Body of pancreas (tissue), 4 donors: ENCODE results near the gene PLXNC1. TPM values are rescaled to one million over a fixed set of nuclear protein-coding genes. Genes with fewer than 3 reads are reported as not detected.

ENCODE experiments used
- ATAC-seq: fragments of 150-250 bp; one replicate; pipeline ENCODE4 v1.9.1; 2016
- DNase-seq, 4 donors: peaks; one replicate each; pipeline ENCODE4 v3.0.0-alpha.2; 2019
- H3K27ac ChIP-seq, 4 donors: fragments of 200-600 bp; sonication (generic); 1 replicate in 3 of 4; 2 replicates in 1 of 4; pipeline versions ENCODE4 v1.5.1 to v1.6.1; 2016 to 2019; ENCODE audit warnings: mild to moderate bottlenecking in 1 of 4, mixed read lengths in 1 of 4, moderate library complexity in 1 of 4
- H3K27me3 ChIP-seq, 2 donors: fragments of 200-600 bp; sonication (generic); one replicate each; pipeline ENCODE4 v1.6.0; 2016; ENCODE audit warnings: mild to moderate bottlenecking in 1 of 2
- H3K36me3 ChIP-seq, 2 donors: fragments of 200-600 bp; sonication (generic); replicated peaks in 1 of 2; 2 replicates each; pipeline ENCODE4 v1.5.1; 2016; ENCODE audit warnings: low read depth in 2 of 2; ENCODE audit not compliant: insufficient read depth in 1 of 2
- H3K4me1 ChIP-seq: fragments of 200-600 bp; sonication (generic); one replicate; pipeline ENCODE4 v1.6.0; 2016
- H3K4me3 ChIP-seq, 2 donors: fragments of 200-600 bp; sonication (generic); 1 replicate in 1 of 2; 2 replicates in 1 of 2; pipeline ENCODE4 v1.5.1; 2016 to 2019
- H3K9me3 ChIP-seq, 3 donors: fragments of 200-600 bp; sonication (generic); 1 replicate in 2 of 3; 2 replicates in 1 of 3; pipeline ENCODE4 v1.5.1; 2016
- POLR2A ChIP-seq, 3 donors: fragments of 450-650 bp; IDR thresholded peaks; one replicate each; pipeline ENCODE4 v1.6.1; 2016; ENCODE audit warnings: antibody characterized with exemption in 3 of 3, mild to moderate bottlenecking in 2 of 3
- WGBS, 2 donors: methylation state at CpG; one replicate each; pipeline ENCODE4 v1.1.5; 2017; 5-methylcytosine and 5-hydroxymethylcytosine counted together
- intact Hi-C: fragments of 100-400 bp; cut with DNase I; formaldehyde crosslinking; loops from one replicate; pipeline ENCODE4 v1.15.1; 2023
- total RNA-seq, 2 donors: library from RNA; depleted of rRNA; stranded (reverse); fragments of >200 nt; gene quantifications; one replicate each; pipeline ENCODE4 v1.1.0, GENCODE V29; 2016
- TF ChIP-seq, protein P1 (sequence below), 7 experiments: fragments of 450-650 bp in 4 of 7; fragments of 200-600 bp in 3 of 7; sonication (generic) in 3 of 7; IDR thresholded peaks; one replicate each; pipeline ENCODE4 v1.5.1; 2016 to 2019; ENCODE audit warnings: antibody characterized with exemption in 7 of 7

The PLXNC1 gene
- total RNA-seq, 2 donors from 2014 or later = 3.9 to 4.9 TPM

DNA sequence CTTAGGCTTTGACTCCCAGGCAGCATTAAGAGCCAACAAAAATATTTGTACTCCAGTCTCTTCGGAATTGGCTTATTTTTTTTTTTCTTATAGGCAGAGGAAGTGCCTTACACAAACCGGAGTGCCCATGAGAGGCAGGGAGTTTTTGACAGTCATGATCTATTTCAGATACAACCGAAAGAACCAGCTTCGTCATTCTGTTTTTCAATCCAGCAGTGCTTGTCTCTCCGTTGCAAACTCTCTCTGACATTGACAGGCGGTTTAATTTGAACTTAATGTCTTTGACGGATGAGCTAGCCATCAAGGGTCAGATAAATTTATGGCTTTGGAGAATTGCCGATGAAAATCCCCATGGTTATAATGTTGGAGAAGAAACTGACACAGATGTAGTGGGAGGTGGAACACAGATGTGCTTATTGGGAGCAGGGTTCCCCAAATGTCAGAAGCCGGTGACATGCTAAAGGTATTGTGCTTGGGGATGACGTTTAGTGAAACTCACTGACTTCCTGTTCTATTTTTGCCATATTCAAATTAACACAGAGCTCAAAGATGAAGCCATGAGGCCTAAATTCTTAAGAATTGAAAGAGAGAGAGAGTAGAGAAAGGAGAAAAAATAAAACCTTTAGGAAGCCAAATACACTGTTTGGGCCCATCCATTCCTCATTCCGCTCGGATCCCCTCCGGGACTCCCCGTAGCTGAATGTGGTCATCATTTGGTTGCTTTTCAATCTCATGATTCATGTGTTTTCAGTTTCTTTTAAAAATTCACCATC lies 59.7 kb downstream of the PLXNC1 start:
- Histone ChIP-seq H3K36me3 (no peaks in the 10 kb centered on the region), H3K27me3 (no peaks in the 10 kb centered on the region), H3K9me3 (no peaks in the 10 kb centered on the region), H3K27ac (peak overlapping the region in 1 of 4 donors; percentile 14), H3K4me1 (no peaks in the 10 kb centered on the region), H3K4me3 (no peak overlapping the region)
- 50 to 65% methylated on average over 14 of the region's 14 CpGs for WGBS, 2 donors
- no peak for ATAC-seq
- no peak for DNase-seq
- TF ChIP-seq, protein P1, sequence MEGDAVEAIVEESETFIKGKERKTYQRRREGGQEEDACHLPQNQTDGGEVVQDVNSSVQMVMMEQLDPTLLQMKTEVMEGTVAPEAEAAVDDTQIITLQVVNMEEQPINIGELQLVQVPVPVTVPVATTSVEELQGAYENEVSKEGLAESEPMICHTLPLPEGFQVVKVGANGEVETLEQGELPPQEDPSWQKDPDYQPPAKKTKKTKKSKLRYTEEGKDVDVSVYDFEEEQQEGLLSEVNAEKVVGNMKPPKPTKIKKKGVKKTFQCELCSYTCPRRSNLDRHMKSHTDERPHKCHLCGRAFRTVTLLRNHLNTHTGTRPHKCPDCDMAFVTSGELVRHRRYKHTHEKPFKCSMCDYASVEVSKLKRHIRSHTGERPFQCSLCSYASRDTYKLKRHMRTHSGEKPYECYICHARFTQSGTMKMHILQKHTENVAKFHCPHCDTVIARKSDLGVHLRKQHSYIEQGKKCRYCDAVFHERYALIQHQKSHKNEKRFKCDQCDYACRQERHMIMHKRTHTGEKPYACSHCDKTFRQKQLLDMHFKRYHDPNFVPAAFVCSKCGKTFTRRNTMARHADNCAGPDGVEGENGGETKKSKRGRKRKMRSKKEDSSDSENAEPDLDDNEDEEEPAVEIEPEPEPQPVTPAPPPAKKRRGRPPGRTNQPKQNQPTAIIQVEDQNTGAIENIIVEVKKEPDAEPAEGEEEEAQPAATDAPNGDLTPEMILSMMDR (IDR thresholded peaks at IDR 0.05) = no peak
- no peak for TF ChIP-seq POLR2A (IDR thresholded peaks at IDR 0.05)
- intact Hi-C loops = no loop called here

DNA sequence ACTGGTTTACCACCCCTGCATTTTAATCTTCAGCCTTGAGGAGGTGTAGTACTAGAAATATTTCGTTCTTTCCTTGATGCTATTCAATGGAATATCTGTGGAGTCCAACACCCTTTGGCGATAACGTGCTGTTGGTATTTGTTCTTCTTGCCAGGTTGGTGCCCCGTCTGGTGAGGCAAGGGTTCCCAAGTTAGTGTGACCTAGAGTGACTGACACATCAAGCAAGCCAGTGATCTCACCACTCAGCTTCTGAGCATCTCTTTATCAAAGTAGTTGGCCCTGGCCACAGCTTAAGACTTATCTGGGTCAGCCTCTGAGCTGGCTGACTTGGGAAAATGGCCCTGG lies 60.2 kb downstream of the PLXNC1 start:
- H3K9me3 ChIP-seq = no peaks in the 10 kb centered on the region
- H3K4me3 ChIP-seq = no peak overlapping the region
- H3K36me3 ChIP-seq = no peaks in the 10 kb centered on the region
- no peak overlapping the region for H3K27ac ChIP-seq
- 78 to 87% methylated on average over 4 of the region's 4 CpGs for WGBS, 2 donors
- H3K4me1 ChIP-seq = no peaks in the 10 kb centered on the region
- intact Hi-C loops = no loop called here
- no peak for ATAC-seq
- no peaks in the 10 kb centered on the region for H3K27me3 ChIP-seq
- TF ChIP-seq, protein P1 (IDR thresholded peaks at IDR 0.05) = no peak
- TF ChIP-seq POLR2A (IDR thresholded peaks at IDR 0.05) = no peak
- DNase-seq = no peak

DNA sequence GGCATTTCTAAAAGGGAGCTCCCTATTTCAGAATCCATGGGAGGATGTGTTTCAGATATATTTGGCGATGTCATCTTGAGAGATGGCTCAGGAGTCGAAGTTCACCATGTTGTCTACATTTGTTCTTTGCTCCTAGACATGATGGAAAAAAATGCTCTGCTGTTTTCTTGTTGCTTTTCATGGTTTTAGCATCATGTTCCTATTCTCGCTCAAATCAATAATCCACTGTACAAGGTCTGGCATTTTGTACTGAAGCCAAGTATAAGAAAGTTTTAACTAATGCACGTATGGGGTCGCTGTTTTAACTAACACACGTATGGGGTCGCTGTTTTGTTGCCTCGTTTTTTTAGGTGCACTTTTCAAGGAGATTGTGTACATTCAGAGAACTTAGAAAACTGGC lies 60.9 kb downstream of the PLXNC1 start:
- Histone ChIP-seq H3K9me3 (no peaks in the 10 kb centered on the region), H3K27me3 (no peaks in the 10 kb centered on the region), H3K4me3 (no peak overlapping the region), H3K27ac (no peak overlapping the region), H3K36me3 (no peaks in the 10 kb centered on the region), H3K4me1 (no peaks in the 10 kb centered on the region)
- no peak for ATAC-seq
- TF ChIP-seq, protein P1 (IDR thresholded peaks at IDR 0.05) = no peak
- TF ChIP-seq POLR2A (IDR thresholded peaks at IDR 0.05) = no peak
- intact Hi-C loops = no loop called here
- WGBS, 2 donors = 32 to 42% methylated on average over 8 of the region's 8 CpGs
- no peak for DNase-seq

DNA sequence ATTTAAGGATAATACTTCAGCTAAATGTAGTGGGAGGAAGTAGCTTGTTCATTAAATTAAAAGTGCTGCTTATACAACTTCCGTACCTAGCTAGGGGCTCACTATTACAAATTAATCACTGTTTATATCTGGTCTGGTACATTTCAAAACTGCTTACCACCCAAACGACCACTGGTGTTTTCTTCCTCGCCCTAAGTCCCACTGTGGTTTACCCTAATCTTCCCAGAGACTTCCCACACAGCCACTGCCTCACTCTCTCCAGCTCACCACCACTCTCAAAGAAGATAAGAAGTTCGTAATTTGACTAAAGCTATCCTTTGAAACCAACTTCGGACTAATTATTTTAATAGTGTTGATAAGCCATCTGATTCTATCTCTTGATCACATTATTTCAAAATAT lies 62.6 kb downstream of the PLXNC1 start:
- H3K27ac ChIP-seq = no peak overlapping the region
- intact Hi-C loops = no loop called here
- H3K4me1 ChIP-seq = no peaks in the 10 kb centered on the region
- TF ChIP-seq, protein P1 (IDR thresholded peaks at IDR 0.05) = no peak
- no peak for TF ChIP-seq POLR2A (IDR thresholded peaks at IDR 0.05)
- H3K36me3 ChIP-seq = no peaks in the 10 kb centered on the region
- DNase-seq (no peak), ATAC-seq (no peak)
- H3K9me3 ChIP-seq = no peaks in the 10 kb centered on the region
- H3K27me3 ChIP-seq = no peaks in the 10 kb centered on the region
- 53 to 60% methylated on average over 5 of the region's 5 CpGs for WGBS, 2 donors
- H3K4me3 ChIP-seq = no peak overlapping the region

DNA sequence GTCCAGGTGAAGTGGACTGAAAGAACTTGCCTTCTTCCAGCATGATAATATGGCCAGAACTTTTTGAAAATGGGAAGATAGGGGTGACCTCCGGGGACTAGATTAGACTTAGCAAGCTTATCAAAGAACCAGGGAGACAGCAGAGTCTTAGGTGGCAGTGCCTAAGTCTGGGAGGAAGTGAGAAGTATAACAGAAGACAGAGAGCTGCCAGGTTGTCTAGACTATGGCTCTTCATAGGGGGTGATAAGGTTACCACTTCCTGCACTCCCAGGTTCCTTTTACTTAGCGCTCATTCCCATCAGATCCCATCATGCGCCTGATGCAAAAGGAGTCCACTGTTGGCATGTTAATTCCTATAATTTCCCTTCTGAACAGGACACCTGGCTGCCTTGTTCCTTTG lies 69.9 kb downstream of the PLXNC1 start:
- Histone ChIP-seq H3K4me1 (no peaks in the 10 kb centered on the region), H3K36me3 (no peaks in the 10 kb centered on the region), H3K27me3 (no peaks in the 10 kb centered on the region), H3K9me3 (no peaks in the 10 kb centered on the region), H3K4me3 (no peak overlapping the region), H3K27ac (no peak overlapping the region)
- ATAC-seq (no peak), DNase-seq (no peak)
- 85 to 92% methylated on average over 3 of the region's 3 CpGs for WGBS, 2 donors
- TF ChIP-seq POLR2A (IDR thresholded peaks at IDR 0.05) = no peak
- intact Hi-C loops = no loop called here
